IPS DF 4.7 (cell line): ENCODE measurements around the gene GPR162.

Source experiments
- DNase-seq: peaks from one replicate; pipeline ENCODE4 v3.0.0-alpha.2; 2013; ENCODE audit warnings: low spot score; ENCODE audit errors: extremely low read depth

The GPR162 gene, protein sequence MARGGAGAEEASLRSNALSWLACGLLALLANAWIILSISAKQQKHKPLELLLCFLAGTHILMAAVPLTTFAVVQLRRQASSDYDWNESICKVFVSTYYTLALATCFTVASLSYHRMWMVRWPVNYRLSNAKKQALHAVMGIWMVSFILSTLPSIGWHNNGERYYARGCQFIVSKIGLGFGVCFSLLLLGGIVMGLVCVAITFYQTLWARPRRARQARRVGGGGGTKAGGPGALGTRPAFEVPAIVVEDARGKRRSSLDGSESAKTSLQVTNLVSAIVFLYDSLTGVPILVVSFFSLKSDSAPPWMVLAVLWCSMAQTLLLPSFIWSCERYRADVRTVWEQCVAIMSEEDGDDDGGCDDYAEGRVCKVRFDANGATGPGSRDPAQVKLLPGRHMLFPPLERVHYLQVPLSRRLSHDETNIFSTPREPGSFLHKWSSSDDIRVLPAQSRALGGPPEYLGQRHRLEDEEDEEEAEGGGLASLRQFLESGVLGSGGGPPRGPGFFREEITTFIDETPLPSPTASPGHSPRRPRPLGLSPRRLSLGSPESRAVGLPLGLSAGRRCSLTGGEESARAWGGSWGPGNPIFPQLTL

DNA sequence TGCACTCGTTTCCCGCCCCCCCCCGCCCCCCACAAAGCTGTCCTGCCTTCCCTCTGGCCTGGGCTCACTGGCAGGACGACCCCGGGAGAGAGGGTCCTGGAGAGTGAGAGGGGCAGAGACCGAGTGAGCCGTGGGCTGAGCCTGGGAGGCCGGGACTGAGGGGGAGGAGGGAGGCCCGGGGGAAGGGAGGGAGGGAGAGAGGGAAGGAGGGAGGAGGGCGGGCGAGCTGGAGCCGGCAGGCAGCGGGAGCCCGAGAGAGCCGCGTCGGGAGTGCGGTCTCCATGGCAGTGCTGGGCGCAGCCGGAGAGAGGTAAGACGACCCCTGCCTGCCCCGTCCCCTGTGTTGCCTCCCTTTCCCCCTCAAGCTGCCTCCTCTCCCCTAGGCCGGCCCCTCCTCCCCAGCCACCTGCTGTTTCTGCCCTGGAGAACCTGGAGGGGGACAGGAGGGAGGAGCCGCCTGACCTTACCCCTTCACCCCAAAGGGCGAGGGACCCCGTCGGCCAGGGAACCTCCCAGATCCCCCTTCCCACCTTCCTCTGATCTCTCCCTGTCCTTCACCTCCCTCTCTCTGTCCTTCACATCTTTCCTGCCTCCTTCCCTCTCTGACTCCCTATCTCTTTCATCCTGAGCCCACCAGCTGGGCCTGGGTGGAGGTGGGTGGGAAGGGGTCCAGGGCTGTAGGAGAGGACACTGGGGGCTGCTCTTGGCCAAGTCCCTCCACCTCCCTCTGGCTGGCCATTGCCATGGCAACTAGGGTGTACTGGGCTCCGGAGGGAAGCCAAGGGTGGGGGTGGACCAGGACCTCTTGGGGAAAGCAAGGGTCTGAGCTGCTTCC, at the start of gene GPR162:
Gene GPR162 (plus strand): TSS at position 231 of the 835 bp plus-strand sequence. CDS start 2,078 bp downstream, outside the sequence.
- no peak for DNase-seq

DNA sequence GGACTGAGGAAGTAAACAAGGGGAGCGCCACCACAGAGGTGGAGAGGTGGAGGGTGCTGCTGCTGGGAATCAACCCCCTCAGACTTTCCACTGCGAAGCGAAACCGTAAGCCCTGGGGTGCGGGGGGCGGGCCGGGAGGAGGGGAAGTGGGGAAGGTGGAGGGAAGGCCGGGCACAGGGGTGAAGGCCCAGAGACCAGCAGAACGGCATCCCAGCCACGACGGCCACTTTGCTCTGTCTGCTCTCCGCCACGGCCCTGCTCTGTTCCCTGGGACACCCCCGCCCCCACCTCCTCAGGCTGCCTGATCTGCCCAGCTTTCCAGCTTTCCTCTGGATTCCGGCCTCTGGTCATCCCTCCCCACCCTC, 49.3 kb upstream of the GPR162 start, which contains the start of gene LAG3:
Gene LAG3 (plus strand): TSS at position 190 of the 365 bp plus-strand sequence. CDS start 333 bp downstream, outside the sequence.
- DNase-seq, result no peak

DNA sequence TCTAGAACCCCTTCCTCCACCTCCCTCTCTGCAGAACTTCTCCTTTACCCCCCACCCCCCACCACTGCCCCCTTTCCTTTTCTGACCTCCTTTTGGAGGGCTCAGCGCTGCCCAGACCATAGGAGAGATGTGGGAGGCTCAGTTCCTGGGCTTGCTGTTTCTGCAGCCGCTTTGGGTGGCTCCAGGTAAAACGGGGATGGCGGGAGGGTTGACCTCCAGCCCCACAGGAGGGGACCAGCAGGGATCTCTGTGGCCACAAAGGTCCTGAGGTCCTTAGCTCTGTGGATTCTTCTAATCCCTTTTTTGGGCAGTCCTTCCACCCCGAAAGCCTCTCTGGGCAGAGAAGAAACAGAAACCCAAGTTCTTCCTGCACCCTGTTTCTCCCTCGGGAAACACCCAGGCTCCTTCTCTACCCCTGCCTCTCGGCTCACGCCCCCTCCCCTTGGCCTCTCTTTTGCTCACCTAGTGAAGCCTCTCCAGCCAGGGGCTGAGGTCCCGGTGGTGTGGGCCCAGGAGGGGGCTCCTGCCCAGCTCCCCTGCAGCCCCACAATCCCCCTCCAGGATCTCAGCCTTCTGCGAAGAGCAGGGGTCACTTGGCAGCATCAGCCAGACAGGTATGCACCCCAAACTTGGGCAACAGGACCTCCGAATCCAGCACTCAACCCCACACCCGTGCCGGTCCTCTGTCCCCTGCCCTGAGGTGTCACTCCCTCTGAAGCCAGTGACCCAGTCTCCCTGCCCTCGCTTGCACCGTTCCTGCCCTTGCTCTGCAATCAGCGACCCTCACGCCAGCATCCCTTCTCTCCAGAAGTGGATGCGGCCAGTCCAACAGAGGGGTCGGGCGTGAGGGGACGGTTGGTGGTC, 48.7 kb upstream of the GPR162 start:
- no peak for DNase-seq

DNA sequence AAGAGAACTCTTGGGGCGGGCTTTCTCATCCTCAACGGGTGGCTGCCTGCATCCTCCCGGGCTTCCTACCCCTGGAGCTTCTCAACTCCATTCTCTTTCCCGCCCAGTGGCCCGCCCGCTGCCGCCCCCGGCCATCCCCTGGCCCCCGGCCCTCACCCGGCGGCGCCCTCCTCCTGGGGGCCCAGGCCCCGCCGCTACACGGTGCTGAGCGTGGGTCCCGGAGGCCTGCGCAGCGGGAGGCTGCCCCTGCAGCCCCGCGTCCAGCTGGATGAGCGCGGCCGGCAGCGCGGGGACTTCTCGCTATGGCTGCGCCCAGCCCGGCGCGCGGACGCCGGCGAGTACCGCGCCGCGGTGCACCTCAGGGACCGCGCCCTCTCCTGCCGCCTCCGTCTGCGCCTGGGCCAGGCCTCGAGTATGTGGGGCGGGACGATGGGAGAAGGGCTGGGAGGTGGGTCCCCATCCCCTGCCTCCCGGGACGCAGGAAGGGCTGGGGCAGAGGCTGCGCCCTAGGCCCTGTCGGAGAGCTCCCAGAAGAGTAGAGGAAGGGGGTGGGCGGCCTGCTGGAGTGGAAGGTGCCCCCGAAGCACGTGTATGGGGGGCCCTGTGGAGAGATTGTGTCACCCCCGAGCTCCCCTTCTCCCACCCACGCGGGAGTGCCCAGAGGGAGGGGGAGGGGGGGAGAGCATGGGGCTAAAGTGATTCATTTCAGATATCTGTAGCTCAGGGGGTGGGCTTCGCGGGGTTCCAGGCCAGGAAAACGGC, 47.9 kb upstream of the GPR162 start:
- DNase-seq, result no peak

DNA sequence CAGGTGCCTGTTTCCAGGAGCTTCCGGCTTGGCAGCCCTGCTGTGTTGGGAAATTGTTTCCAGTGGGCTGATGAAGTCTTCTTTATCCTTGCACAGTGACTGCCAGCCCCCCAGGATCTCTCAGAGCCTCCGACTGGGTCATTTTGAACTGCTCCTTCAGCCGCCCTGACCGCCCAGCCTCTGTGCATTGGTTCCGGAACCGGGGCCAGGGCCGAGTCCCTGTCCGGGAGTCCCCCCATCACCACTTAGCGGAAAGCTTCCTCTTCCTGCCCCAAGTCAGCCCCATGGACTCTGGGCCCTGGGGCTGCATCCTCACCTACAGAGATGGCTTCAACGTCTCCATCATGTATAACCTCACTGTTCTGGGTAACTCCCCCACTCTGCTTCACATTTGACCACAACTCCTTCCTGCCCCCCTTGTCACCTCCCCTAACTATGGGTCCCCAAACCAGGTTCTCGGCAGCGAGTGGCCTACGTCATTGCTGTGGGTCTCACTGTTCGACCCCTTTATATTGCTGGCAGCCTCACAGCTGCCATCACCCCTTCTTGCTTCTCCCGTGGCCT, 47.0 kb upstream of the GPR162 start:
- DNase-seq, result no peak

DNA sequence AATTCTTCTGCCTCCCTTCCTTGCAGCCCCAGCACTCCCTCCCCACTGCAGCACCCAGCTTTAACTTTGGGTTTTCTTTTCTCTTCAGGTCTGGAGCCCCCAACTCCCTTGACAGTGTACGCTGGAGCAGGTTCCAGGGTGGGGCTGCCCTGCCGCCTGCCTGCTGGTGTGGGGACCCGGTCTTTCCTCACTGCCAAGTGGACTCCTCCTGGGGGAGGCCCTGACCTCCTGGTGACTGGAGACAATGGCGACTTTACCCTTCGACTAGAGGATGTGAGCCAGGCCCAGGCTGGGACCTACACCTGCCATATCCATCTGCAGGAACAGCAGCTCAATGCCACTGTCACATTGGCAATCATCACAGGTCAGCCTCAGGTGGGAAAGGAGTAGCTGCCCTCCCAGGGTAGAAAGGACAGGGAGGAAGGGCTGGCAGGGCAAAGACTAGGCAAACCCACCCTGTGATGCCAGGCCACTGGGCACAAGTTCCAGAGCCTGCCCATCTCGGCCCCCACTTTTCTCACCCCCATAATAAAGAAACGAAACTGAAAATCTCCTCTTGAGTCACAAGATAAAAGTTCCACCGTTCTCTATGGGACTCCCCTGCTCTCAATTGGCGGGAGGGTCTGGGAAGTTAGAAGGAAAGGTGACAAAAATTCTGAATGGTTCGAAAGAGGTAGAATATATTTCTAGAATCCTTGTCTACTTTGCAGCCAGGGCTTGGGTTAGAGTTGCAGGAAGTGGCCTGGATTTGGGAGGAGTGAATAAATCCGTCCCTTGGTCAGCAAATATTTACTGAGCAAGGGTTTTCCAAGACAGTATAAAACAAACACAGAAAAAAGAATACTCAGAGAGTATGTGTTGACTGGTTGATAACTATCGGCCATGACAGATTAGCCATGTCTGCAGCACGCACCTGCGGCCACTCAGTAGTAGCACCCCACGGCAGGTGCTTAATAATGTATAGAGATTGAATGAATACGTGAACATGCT, 46.1 kb upstream of the GPR162 start:
- DNase-seq, result no peak

DNA sequence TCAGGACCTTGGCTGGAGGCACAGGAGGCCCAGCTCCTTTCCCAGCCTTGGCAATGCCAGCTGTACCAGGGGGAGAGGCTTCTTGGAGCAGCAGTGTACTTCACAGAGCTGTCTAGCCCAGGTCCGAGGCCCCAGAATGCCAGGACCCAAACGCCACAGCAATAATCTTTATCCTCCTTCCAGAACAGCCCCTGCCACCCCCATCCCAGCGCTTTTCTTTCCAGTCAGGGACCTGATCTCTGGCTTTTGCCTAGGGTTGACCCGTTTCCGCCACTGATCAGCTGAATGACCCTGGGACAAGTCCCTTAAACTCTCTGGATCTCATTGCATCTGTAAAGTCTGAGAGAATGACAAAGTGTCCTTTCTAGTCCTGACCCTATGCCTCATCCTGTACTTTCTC, 44.2 kb upstream of the GPR162 start:
- no peak for DNase-seq

DNA sequence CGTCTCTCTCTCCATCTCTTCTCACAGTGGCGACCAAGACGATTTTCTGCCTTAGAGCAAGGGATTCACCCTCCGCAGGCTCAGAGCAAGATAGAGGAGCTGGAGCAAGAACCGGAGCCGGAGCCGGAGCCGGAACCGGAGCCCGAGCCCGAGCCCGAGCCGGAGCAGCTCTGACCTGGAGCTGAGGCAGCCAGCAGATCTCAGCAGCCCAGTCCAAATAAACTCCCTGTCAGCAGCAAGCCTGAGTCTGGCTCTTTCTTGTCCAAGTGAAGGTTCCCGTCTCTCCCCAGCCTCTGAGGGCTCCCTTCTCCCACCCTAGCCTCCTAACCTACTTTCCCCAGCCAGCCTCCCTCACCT, 43.4 kb upstream of the GPR162 start:
- DNase-seq, result no peak

DNA sequence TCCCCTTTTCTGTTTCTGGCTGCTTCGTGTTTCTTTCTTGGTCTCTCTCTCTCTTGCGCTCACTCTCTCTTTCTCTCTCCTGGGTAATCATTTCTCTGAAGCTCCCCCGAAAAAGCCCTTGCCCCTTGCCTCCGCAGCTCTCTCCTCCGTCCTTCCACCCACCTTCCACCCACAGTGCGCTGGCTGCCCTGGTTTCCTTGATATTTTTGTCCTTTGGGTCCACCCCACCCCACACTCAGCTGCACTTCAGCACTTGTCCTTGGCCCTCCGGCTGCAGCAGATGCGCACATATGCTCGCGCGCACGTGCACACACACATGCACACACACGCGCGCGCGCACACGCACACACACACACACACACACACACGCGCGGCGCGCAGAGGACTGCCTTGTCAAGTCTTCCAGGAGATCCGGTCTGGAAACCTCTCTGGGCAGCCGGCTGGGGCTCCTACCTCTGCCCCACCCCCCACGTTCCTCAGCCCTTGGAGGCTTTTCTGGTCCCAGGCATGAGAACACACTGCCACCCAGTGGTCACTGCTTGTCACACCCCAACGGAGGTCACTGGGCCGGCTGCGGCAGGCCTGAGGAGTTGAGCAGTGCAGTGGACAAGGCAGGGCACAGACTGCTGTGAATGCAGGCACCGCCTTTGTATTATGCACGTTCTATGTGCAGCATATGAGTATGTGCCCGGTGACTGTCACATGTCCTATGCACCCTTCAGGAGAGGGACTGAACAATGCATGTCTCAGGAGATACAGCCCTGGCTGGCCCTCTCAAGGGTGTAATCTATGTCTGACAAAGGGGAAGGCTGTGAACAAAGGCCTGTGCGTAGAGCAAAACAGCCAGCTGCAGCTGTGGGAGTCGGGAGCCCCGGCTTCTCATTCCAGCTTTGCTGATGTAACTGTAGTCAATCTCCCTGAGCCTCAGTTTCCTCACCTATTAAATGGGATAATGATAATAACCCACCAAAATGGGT, 42.8 kb upstream of the GPR162 start:
- DNase-seq, result no peak

DNA sequence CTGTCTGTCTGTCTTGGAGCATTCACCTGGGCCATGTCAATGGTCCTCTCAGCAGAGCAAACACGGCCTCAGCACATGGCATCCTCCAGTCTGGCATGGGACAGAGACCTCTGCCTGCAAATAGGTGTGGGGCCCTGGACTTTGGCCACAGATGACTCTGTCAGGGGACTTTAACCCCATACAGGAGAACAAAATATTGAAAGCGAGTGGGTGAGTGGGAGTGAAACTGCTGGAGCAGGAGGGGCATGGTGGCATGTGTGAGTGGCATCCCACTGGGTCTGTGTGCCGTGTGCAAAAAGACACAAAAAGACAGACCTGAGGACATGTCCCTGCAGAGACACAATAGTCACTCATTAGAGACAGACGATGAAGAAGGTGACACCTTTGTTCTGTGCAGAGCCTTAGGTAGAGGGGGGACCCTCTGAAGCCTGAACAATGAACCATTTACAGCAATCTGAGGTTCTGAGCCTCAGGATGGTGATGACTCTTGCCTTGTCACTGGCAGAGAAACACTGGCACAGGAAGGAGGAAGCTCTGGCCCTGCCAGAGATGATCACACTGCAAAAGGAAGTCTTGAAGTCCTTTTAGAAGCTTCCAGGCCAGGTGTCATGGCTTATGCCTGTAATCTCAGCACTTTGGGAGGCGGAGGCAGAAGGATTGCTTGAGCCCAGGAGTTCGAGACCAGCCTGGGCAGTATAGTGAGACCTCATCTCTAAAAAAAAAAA, 41.8 kb upstream of the GPR162 start:
- no peak for DNase-seq

DNA sequence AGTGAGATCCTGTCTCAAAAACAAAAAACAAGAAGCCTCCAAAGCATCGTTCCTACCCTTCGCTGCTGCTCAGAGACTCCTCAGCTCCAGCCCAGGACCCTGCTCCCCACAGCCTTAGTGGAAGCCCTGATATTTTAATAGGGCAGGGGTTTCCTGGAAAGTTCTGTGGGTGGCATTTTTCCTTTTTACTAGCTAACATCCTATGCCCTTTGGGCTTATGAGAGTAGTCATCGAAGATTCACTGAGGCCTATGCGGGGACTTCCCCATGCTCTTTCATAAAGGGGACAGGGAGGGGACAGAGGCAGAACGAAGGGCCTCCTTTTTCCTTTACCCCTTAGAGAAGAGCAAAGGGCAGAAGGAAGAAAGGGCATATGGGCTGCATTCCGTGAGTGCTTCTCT, 41.0 kb upstream of the GPR162 start:
- DNase-seq, result no peak

DNA sequence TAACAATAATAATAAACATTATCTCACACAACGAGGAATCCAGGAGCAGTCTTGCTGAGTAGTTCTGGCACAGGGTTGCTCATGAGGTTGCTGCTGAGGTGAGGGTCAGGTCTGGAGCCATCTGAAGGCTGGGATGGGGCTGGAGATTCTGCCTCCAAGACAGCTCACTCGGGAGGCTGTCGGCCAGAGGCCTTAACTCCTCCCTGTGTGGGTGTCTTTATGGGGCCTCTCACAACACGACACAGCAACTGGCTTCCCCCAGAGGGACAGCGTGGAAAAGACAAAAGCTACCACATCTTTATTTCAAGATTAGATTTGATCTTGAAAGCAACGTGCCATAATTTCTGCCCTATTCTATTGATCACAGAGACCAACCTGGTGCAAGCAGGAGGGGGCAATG, 39.5 kb upstream of the GPR162 start:
- no peak for DNase-seq

DNA sequence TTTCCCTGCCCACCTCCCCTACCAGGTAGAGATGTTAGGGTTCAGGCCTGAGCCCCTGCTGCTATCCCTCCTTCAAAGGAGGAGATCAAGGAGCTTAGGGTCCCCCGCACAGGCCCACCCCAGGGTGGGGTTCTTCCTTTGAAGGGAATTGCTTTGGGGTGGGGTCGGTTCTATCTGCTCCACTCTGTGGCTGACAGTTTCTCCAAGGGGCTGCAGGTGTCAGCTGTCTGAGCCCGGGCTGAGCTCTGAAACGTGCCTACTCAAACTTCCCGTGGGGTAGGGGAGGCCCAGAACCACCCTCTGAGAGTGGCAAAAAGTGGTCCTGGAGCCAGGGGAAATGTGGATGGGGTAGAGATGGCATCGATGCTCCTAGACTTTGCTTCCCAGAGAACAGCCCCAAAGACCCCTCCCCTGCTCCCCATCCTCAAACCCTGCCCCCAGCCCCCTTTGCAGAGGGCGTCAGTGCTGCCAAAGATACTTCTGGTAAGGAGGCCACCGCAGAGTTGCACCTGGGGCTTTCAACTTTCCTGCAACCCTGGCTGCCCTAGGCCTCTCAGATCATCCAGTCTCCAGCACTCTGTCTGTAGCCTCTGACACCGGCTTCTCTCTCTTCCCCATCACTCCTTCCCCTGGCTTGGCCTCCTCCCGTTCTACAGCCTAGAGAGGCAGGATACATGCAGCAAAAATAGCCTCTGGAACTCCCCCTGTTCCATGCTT, 38.6 kb upstream of the GPR162 start:
- DNase-seq, result no peak

DNA sequence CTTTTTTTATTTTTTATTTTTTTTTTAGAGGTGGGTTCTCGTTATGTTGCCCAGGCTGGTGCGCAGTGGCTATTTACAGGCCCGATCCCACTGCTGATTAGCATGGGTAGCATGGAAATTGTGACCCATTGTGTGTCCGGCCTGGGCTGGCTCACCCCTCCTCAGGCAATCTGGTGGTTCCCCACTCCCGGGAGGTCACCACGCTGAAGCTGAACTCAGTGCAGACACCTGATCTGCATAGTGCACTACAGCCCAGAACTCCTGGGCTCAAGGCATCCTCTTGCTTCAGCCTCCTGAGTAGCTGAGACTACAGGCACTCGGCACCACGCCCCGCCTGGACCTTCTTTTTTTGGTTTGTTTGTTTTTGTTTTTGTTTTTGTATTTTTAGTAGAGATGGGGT, 37.8 kb upstream of the GPR162 start:
- no peak for DNase-seq

DNA sequence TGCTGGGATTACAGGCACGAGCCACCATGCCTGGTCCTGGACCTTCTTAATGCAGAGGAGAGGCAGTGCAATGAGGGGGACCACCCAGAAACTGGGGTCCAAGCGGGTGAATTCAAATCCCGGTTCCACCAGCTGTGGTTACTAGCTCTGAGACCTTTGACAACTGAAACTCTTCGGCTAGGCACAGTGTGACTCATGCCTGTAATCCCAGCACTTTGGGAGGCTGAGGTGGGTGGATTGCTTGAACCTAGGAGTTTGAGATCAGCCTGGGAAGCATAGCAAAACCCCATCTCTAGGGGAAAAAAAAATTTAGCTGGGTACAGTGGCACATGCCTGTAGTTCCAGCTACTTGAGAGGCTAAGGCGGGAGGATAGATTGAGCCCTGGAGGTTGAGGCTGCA, 37.3 kb upstream of the GPR162 start:
- no peak for DNase-seq

DNA sequence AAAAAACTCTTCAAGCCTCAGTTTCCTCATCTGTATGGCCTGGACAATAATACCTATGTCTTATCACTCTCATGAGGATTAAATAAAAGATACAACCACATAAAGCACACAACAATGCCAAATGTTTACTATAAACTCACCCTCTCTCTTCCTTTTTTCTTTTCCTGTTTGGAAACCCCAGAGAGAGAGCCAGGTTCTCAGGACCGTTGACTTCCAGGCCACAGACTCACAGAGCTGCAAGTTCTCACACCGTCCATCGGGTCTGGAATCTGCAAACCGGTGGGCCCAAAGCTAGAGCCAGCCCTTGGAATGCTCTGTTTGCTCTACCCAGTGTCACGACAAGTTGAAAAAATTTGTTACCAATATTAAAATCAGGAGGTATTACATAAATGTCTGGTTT, 36.9 kb upstream of the GPR162 start:
- no peak for DNase-seq
